HG02759 (cell line): ENCODE results near the gene QPRT.
"Not testable (repeated sequence)": the region's sequence is repeated elsewhere in the genome, so short reads cannot be mapped to it uniquely, and the experiment has no call there.

Source experiments
- ATAC-seq: cut with Tn5 transposase; IDR thresholded peaks from one replicate; pipeline ENCODE4 v1.9.1; 2021; ENCODE audit warnings: mild to moderate bottlenecking, moderate library complexity; ENCODE audit not compliant: unreplicated experiment

QPRT gene

GRCh38 chr16:29714396-29714795, 35.4 kb downstream of the QPRT start:
- ATAC-seq: no peak

GRCh38 chr16:29714972-29715371, 36.0 kb downstream of the QPRT start:
- no peak for ATAC-seq

DNA sequence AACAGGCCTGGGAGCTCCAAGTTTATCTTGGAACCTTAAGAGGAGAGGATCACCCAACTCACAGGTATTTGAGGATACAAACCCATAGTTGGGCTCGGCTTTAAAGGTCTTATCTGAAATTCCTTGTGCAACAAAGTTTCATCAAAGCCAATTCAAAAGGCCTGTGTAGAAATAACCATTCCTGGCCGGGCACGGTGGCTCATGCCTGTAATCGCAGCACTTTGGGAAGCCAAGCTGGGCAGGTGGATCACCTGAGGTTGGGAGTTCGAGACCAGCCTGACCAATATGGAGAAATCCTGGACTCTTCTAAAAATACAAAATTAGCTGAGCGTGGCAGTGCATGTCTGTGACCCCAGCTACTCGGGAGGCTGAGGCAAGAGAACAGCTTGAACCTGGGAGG, 38.1 kb downstream of the QPRT start:
- ATAC-seq: no peak

- no peak for ATAC-seq
Observed at GRCh38 chr16:29719063-29719462, 40.1 kb downstream of the QPRT start.

DNA sequence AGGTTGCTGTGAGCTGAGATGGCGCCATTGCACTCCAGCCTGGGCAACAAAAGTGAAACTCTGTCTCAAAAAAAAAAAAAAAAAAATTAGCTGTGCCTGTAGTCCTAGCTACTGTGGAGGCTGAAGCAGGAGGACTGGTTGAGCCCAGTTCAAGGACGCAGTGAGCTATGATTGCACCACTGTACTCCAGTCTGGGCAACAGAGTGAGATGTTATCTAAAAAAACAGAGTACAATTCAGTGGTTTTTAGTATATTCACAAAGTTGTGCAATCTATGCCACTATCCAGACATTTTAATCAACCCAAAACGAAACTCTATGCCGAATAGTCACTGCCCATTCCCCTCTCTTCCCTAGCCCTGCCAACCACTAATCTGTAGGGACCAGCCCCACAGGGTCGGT, 41.7 kb downstream of the QPRT start:
- ATAC-seq: no peak

GRCh38 chr16:29721167-29721879, 42.3 kb downstream of the QPRT start:
- not testable (repeated sequence) for ATAC-seq

- ATAC-seq: no peak
Observed at GRCh38 chr16:29726845-29727377, 47.9 kb downstream of the QPRT start.

DNA sequence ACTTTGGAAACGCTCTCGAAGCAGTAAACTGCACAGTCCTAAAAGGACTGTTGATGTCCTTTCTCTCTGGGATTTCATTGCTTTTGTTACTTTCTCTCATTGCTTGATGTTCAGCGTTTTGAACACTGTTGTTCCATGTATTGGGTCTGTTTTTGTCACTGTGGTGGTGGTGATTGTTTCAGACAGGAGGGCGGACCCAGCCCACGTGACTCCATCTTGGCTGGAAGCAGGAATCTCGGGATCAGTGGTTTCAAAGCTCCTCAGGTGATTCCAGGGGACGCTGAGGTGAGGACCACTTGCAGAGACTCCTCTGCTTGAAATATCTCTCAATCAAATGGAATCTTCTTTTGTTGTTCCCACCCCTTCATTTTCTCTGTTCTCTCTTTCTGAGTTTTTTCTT, 48.5 kb downstream of the QPRT start:
- ATAC-seq: no peak

DNA sequence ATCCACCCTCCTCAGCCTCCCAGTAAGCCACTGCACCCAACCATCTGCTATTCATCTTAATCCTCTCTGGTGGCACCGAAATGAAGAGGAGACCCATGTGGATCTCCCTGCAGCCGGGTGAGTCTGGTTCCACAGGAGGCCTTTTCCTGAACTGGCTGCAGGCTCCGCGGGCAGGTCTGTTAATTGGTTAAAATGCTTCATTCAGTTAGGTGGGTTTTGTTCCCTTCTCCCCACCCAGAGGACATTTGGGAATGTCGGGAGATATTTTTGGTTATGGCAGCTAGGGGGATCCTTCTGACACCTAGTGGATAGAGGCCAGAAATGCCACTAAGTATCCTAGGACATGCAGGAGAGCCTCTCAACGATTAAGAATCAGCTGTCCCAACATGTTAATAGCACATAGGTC, 50.1 kb downstream of the QPRT start:
- no peak for ATAC-seq

DNA sequence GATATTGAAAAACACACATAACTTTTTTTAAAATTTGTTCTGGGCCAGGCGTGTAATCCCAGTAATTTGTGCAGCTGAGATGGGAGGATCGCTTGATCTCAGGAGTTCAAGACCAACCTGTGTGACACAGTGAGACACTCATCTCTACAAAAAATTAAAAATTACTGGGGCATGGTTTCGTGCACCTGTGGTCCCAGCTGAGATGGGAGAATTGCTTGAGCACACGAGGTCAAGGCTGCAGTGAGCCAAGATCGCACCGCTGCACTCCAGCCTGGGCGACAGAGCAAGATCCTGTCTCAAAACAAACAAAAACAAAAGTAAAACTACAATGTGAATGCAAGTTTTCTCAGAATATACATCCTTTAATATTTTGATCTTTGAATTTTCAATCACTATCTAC, 51.7 kb downstream of the QPRT start:
- ATAC-seq: peak; percentile 44

DNA sequence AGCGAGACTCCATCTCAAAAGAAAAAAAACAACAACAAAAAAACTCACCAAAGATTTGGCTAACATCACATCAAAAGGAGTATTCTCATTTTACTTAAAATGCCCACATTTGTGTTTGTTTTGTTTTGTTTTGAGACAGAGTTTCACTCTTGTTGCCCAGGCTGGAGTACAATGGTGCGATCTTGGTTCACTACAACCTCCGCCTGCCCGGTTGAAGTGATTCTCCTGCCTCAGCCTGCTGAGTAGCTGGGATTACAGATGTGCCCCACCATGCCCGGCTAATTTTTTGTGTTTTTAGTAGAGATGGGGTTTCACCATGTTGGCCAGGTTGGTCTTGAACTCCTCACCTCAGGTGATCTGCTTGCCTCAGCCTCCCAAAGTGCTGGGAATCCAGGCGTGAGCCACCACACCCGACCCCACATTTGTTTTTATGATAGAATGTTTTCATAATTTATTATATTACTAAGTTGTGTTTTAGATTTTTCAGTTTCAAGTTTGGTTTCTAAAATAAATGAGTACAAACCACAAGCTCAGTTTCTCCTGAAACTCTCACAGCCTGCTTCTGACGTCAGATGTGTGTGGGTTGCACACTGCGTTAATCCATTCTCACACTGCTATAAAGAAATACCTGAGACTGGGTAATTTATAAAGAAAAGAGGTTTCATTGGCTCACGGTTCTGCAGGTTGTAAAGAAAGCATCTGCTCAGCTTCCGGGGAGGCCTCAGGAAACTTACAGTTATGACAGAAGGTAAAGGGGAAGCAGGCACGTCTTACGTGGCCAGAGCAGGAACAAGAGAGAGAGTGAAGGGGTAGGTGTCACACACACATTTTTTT, 53.0 kb downstream of the QPRT start:
- ATAC-seq: not testable (repeated sequence)

DNA sequence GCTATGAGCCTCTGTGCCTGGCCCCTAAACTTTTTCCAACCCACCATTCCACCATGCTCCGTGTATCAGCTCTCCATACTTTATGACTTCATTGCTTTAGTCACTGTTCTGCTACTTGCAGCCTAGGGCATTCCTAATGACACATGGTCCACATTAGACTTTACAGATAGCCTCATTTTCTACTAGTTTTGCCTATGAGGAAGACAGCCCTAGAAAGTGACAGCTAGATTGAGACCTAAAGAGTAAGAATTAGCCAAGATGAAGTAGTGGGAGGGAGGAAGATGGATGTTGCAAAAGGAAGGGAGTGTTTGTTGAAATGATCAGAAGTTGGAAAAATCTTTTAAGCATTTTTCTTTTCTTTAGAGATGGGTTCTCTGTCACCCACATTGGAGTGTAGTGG, 55.8 kb downstream of the QPRT start:
- ATAC-seq: no peak

GRCh38 chr16:29736112-29736511, 57.1 kb downstream of the QPRT start:
- ATAC-seq: no peak

- no peak for ATAC-seq
Observed at GRCh38 chr16:29736764-29737163, 57.8 kb downstream of the QPRT start.

- ATAC-seq: no peak
Observed at GRCh38 chr16:29737713-29738112, 58.7 kb downstream of the QPRT start.

- no peak for ATAC-seq
Observed at GRCh38 chr16:29738514-29738913, 59.5 kb downstream of the QPRT start.

DNA sequence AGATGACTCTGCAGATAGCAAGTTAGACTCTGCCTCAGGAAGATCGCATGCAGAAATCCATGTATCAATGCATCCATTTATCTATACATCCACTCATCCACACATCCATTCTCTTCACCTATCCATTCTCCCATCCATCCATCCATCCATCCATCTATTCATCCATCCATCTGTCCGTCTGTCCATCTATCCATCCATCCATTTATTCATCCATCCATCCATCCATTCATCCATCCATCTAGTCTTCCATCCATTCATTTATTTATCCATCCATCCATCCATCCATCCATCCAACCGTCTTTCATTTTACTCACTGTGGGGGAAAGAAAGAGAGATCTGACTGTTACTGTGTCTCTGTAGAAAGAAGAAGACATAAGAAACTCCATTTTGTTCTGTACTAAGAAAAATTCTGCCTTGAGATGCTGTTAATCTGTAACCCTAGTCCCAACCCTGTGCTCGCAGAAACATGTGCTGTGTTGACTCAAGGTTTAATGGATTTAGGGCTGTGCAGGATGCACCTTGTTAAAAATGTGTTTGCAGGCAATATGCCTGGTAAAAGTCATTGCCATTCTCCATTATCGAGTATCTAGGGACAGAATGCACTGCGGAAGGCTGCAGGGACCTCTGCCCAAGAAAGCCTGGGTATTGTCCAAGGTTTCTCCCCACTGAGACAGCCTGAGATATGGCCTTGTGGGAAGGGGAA, 61.1 kb downstream of the QPRT start:
- not testable (repeated sequence) for ATAC-seq

GRCh38 chr16:29740630-29741015, 61.6 kb downstream of the QPRT start:
- ATAC-seq: not testable (repeated sequence)

DNA sequence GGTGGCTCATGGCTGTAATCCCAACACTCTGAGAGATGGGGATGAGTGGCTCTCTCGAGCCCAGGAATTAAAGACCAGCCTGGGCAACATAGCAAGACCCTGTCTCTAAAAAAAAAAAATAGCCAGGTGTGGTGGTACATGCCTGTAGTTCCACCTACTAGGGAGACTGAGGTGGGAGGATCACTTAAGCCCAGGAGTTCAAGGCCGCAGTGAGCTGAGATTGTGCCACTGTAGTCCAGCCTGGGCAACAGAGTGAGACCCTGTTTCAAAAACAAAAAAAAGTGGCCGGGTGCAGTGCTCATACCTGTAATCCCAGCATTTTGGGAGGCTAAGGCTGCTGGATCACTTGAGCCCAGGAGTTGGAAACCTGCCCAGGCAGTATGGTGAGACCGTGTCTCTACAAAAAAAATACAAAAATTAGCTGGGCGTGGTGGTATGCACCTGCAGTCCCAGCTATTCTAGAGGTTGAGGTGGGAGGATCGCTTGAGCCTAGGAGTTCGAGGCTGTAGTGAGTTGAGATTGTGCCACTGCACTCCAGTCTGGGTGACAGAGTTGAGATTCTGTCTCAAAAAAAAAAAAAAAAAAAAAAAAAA, 63.8 kb downstream of the QPRT start:
- no peak for ATAC-seq

DNA sequence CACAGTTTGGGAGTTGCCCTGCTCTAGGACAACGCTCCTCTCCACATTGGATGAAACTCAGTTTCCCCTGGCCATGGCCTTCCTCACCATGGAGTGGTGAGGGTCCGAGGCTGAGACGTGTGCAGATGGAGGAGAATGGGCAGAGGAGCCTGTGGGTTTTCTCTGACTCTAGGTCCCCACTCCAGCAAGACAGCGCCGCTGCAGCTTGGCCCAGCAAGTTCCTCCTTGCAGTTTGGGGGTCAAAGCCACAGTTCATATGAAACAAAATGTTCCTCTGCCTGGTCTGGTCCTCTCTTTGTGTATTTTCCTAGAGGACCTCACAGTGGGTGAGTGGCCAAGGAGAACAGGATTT, 64.5 kb downstream of the QPRT start:
- no peak for ATAC-seq

DNA sequence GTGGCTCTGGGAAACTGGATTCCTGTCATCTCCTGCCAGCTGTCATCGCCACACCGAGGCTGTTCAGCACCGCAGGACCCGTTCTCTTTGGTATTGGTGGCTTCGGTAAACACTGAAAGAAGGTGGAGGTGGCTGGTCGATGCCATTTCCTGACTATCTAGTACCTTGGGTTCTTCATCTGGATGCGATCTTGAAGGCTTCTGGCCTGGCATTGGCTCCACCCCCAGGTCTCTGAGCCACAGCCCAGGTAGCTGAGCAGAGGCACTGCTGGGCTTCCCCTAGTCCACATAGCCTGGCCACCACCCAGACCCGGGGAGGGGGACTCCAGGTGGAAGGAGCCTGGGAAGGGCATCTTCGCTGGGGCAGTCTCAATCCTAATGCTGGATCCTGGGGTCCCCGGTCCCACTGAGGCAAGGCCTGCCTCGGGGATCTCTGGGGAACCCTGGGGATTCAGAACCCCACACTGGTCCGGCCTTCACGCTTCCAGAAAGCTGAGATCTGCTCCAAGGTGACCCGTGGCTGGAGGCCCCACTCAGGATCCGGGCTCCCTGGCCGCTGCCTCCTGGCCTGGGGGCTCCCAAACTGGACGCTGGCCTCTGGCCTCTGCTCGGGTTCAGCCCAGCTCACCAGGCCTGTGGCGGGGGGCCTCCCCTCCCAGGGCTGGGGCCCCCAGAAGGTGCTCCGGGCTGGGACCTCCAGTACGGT, 65.0 kb downstream of the QPRT start:
- no peak for ATAC-seq
